ENCODE measurements around the gene APLP2.
"Not testable (repeated sequence)": the region's sequence is repeated elsewhere in the genome, so short reads cannot be mapped to it uniquely, and the experiment has no call there.

APLP2 gene

GRCh38 chr11:130178441-130179339 is 109.0 kb downstream of the APLP2 start:
- no peak for FAIRE-seq

- no peak for FAIRE-seq
Measured at GRCh38 chr11:130179396-130180306, 110.0 kb downstream of the APLP2 start.

- FAIRE-seq, result no peak
Measured at GRCh38 chr11:130180491-130180890, 110.8 kb downstream of the APLP2 start.

GRCh38 chr11:130180896-130181294 is 111.2 kb downstream of the APLP2 start:
- no peak for FAIRE-seq

GRCh38 chr11:130181295-130182272 is 111.9 kb downstream of the APLP2 start:
- no peak for FAIRE-seq

- FAIRE-seq, result no peak
Measured at GRCh38 chr11:130183878-130184610, 114.3 kb downstream of the APLP2 start.

- FAIRE-seq, result no peak
Measured at GRCh38 chr11:130187096-130187495, 117.4 kb downstream of the APLP2 start.

GRCh38 chr11:130188047-130188446 is 118.4 kb downstream of the APLP2 start:
- no peak for FAIRE-seq

- FAIRE-seq, result no peak
Measured at GRCh38 chr11:130188585-130189347, 119.1 kb downstream of the APLP2 start.

- FAIRE-seq, result no peak
Measured at GRCh38 chr11:130189492-130190210, 120.0 kb downstream of the APLP2 start.

GRCh38 chr11:130190371-130190881 is 120.7 kb downstream of the APLP2 start:
- FAIRE-seq, result no peak

- FAIRE-seq, result no peak
Measured at GRCh38 chr11:130191896-130192295, 122.2 kb downstream of the APLP2 start.

- no peak for FAIRE-seq
Measured at GRCh38 chr11:130192845-130193267, 123.2 kb downstream of the APLP2 start.

- not testable (repeated sequence) for FAIRE-seq
Measured at GRCh38 chr11:130193551-130193950, 123.9 kb downstream of the APLP2 start.
